ENCODE data around the gene MPP1. TPM values are rescaled to one million over a fixed set of nuclear protein-coding genes. Genes with fewer than 3 reads are reported as not detected.

Gene MPP1
- polyA plus RNA-seq, 4 donors = 31.4 to 40.7 (median 34.2) TPM

DNA sequence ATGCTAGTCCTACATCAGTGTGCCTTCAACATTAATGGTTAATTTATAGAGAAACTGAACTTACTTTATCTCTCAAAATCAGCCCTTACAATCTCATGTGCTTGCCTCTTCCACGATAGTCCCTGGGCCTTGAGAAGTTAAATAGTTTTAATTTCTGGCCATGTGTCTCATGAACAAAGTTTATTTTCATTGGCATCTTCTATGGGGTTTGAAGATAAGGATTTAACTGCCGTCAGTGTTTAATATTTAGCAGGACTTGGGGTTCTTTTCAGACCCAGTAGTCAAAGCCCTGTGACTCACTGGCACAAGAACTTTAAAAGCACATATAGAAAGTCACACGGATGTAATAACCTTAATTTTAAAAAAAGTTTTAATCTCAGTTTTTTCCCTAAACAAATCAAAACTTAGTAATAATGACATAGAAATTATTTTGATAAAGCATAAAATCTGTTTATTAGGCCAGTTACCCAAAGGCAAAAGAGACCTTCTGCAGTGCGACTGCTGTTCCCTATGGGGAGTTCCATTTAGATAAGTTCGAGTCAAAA lies 10.1 kb upstream of the MPP1 start:
- DNase-seq (ENCODE audit: low read depth in 4 of 4, low spot score in 3 of 4) = no peak

- no peak for DNase-seq (ENCODE audit: low read depth in 4 of 4, low spot score in 3 of 4)
These were observed 8.5 kb upstream of the MPP1 start for GRCh38 chrX:154813801-154814200.

DNA sequence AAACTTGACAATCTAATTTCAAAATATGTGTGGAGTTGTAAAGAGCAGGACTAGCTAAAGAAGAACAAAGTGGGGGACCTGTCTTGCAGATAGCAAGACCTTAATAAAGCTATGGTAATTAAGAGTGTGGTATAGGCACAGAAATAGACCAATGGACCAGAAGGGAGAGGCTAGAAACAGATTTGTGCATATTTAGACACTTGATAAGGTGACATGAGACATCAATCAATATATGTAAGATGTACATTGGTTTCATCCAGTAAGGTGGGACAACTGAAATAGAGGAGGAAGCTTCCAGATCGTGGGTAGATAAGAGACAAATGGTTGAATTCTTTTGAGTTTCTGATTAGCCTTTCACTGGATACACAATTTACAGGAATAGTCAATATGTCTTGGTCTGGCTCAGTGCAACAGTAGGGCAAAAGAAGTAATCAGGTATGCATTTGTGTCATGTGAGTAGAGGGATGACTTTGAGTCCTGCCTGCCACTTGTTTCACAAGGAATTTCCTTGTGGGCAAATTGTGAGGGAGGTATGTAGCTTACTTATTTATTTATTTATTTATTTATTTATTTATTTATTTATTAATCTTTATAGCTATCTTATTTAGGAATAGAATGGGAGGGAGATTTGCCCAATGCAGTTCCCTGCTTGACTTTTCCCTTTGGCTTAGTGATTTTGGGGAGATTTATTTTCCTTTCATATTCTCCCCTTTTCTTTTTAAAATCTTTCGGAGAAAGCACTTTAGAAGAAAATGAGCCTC lies 7.2 kb upstream of the MPP1 start:
- DNase-seq (ENCODE audit: low read depth in 4 of 4, low spot score in 3 of 4) = no peak

DNA sequence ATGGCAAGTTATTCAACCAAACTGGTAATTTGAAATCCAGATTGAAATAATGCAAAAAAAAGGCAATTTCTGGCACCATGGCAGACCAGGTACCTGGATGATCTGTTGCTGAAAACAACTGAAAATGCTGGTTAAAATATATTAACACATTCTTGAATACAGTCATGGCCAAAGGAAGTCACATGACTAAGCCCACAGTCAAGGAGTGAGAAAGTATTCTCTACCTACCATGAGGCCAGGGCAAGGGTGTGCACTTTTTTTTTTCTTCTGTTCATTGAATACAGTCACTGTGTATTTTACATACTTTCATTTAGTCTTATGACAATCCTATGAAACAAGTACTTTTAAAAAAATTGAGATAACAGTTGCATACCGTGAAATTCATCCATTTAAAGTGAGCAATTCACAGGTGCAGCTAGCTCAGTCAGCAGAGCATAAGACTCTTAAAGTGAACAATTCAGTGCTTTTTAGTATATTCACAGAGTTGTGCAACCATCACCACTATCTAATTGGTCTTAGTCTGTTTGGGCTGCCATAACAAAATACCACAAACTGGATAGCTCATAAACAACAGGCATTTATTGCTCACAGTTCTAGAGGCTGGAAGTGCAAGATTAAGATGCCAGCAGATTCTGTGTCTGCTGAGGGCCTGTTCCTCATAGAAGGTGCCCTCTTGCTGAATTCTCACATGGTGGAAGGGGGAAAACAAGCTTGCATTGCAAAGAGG lies 4.8 kb upstream of the MPP1 start:
- no peak for DNase-seq (ENCODE audit: low read depth in 4 of 4, low spot score in 3 of 4)

- no peak for DNase-seq (ENCODE audit: low read depth in 4 of 4, low spot score in 3 of 4)
These were observed 1.7 kb upstream of the MPP1 start for GRCh38 chrX:154806837-154807501.

DNA sequence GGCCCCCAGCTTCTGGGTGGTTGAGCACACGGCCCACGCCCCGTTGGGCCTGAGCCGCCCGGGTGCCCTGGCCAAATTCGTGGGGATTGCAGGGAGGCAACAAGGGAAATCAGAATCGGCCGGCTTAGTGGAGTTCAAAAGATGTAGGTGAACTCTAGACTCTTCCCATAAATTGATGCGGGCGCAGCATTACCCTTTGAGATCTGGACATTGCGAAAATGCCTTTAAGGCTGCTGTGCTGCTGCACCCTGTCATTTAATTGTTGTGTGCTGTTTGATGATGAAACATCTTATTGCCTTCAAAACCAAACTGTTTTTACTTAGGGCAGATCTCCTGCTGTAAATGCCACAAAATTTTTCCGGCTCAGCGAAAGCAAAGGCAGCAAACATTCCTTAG lies 409 bp upstream of the MPP1 start:
- DNase-seq (ENCODE audit: low read depth in 4 of 4, low spot score in 3 of 4) = no peak

DNA sequence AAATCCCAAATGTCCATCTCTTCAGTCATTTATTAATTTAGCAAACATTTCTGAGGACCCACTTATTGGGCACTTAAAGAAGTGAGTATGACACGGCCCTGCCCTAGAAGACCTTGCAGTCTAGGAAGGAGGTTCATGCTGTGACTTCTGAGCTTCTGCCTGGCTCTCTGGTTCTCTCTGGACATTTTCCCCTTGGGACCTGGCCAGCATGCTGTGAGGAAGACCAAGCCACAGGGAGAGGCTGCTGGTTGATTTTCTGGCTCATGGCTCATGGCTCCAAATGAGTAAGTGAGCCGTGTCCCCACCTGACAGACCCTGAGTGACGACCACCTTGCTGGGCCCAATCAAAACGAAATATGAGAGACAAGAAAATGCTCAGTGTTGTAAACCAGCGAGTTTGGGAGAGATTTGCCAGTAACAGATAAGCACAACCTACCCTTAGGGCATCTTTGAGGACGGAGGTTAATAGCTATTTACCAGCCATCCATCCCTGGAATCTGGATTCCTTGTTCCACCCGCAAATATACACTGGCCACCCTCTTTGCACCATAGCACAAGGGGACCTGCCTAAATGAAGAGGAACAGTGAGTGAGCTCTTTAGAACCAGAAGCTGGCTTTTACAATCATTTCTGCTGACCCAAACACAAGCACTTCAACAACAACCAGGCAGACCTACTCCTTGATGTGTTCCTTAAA lies 876 bp downstream of the MPP1 start:
- DNase-seq (ENCODE audit: low read depth in 4 of 4, low spot score in 3 of 4) = no peak

DNA sequence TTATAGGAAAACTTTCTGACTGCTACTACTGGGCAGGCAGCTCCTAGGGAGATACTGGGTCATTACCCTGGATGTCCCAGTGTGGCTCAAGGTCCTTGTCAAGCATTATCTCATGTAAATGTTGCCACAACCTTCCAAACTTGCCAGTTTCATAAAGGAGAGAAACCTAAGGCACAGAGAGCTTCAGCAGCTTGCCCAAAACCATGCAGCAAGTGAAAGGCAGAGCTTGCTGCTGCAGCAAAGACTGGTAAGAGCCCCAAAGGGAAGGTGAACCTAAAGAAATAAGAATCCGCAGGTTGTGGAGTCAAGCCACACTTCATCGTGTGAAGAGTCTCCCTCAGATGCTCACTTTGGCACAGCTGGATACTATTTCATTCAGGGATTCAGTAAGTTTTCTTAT lies 2.3 kb downstream of the MPP1 start:
- no peak for DNase-seq (ENCODE audit: low read depth in 4 of 4, low spot score in 3 of 4)

GRCh38 chrX:154800478-154801210 lies 4.6 kb downstream of the MPP1 start:
- no peak for DNase-seq (ENCODE audit: low read depth in 4 of 4, low spot score in 3 of 4)

GRCh38 chrX:154799556-154800348 lies 5.5 kb downstream of the MPP1 start:
- no peak for DNase-seq (ENCODE audit: low read depth in 4 of 4, low spot score in 3 of 4)

GRCh38 chrX:154797006-154797405 lies 8.3 kb downstream of the MPP1 start:
- DNase-seq (ENCODE audit: low read depth in 4 of 4, low spot score in 3 of 4) = no peak

GRCh38 chrX:154795016-154795415 lies 10.3 kb downstream of the MPP1 start:
- no peak for DNase-seq (ENCODE audit: low read depth in 4 of 4, low spot score in 3 of 4)

DNA sequence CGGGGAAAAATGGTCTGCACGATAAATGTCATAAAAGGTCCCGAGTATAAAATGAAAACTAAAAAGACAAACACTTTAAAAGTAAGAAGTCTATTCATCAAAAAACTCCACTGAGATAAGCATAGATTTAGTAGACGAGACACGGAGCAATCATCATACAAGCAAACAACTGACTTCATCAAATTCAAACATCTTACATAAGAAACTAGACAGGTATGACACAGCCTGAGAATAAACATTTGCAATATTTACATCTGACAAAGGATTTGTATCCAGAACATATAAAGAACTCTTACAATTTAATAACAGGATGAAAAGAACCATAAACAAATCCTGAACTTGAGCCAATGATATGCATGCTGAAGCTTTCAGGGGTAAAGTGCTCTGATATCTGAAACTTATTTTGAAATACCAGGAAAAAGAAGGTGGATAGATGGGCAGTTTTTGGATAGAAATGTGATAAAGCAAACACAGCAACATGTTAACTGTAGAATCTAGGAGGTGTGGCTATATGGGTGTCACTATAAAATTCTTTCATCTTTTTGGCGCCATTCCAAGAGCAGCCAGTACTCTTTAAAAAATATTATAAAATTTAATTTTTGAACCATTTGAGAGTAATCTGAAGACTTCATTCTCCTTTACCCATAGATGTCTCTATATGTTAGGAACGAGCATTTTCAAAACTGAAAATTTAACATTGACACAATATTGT lies 12.0 kb downstream of the MPP1 start:
- DNase-seq (ENCODE audit: low read depth in 4 of 4, low spot score in 3 of 4) = no peak

DNA sequence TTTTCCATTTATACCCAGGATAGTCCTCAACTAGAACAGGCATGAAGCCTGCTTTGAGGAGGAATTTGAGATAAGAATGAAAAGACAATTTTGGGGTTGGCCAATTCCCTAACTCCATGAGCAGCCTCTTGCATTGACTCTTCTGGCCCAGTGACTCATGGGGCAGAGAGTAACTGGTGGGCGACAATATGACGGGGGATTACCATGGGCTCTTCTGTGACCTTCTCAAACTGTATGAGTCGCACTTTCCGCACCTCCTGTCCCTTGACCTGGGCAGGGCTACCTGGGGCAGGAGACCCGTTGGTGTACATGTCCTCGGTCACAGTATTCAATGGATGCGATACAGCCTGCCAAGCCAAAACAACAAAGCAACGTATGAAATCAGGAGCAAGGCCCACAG lies 13.3 kb downstream of the MPP1 start:
- DNase-seq (ENCODE audit: low read depth in 4 of 4, low spot score in 3 of 4) = no peak

DNA sequence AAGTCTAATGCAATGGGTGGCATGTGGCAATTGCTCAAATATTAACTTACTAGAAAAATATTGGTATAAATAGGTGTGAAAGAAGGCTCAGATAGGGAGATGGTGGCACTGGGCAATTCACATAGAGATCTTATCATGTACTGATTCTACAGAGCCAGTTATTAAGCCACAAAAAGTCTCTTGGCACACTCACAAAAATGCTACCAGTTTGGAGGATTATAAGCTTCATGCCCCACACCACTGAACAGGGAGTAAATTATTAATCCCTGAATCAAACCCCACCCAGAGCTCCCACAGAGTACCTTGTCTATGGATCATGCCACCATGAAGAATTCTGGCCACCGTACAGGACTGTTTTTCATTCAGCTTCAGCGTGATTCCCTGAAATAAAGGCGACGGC lies 13.8 kb downstream of the MPP1 start:
- no peak for DNase-seq (ENCODE audit: low read depth in 4 of 4, low spot score in 3 of 4)

DNA sequence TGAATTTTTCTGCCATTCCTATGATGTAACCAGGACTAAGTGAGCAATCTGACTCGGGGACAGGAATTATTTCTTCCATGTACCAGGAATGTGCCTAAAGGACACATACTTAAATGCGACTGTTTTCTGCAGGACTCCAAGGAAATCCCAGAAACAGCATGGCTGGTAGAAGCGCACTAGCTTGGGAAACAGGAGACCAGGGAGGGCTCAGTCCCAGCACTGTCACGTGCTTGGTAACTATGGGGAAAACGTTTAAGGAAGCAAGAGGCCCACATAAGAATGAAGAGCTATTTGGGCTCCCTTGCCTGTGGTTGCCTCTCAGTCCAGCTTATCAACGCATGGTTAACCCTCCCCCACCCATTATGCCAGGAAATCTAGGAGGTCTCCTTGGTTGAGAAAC lies 19.6 kb downstream of the MPP1 start:
- DNase-seq (ENCODE audit: low read depth in 4 of 4, low spot score in 3 of 4) = no peak

DNA sequence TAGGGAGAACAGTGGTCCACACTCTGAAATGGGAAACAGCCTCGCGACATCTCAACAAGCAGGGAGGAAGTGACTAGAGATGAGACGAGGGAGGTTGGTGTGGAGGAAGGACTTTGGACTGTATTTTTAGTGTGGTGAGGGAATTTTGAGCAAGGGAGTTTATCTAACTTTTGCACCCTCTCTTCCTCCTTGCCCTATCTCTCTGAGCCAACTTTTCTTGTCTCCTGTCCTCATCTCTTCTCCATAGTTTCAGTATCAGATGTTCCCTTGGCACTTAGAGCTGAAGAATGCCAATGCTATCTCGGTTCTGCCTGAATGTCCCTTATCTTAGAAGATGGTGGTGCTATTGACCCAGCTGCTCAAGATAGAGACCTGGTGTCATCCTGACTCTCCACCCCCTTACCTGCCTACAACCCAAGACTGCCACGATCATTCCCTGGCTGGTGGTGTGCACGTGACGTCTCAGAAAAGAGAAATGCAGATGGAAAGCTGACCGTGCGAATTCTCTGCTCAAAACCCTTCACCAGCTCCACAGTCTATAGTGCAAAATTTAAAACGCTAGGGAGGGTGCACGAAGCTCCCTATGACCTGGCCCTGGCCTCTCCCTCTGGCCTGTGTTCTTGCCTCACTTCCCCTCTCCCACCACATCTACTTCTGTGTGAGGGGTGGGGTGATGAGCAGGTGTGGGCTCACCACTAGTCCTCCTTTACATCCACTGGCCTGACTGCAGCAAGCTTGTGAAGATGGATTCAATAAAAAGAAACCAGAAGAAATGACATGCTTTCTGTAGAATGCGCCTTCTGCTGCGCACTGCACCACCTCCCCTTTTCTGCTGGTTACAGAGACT lies 20.9 kb downstream of the MPP1 start:
- DNase-seq (ENCODE audit: low read depth in 4 of 4, low spot score in 3 of 4) = no peak

DNA sequence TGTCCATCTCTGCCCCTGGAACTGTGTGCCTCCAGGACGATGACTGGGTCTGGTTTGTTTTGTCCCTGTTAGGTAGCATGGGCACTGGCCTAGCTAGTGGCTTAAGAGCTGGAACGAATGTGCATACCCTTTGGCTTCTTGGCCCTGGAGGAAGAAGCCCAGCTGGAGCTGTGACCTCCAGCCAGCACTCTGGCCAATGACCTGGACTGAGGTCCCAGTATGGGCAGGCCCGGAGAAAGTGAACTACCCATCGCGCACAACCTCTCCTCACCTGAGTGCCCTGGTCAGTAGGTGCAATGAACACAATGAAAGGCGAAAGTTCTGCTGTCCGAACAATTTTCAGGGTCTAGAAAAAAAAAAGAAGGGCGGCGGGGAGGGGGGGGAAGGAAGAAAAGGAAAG lies 24.3 kb downstream of the MPP1 start:
- DNase-seq (ENCODE audit: low read depth in 4 of 4, low spot score in 3 of 4) = no peak

Data from right renal pelvis (tissue), 4 donors.